K562 (cell line): ENCODE results near the gene ZNF800. TPM values are rescaled to one million over a fixed set of nuclear protein-coding genes. Genes with fewer than 3 reads are reported as not detected.

Experiments used
- ATAC-seq: fragments of 200-7000 bp; cut with Tn5 transposase; 3 replicates; pipeline ENCODE4 v1.9.1; 2020; ENCODE audit warnings: moderate library complexity
- BruUV-seq: library from RNA; stranded (reverse); fragments of 400-500 nt; replicated peaks from 2 replicates; lab custom pipeline; 2021; lab: Mats Ljungman, UMichigan
- CTCF ChIA-PET: fragments of 300-600 bp; formaldehyde crosslinking; extraction: SDS; loops from one replicate; lab custom pipeline; 2021; ENCODE audit warnings: low intra/inter-chr PET ratio; lab: Yijun Ruan, JAX
- POLR2A ChIA-PET: fragments of 300-600, 350-650 bp; sonication (Branson Sonifier 250); formaldehyde crosslinking; extraction: SDS; loops from one replicate; lab custom pipeline; 2021; ENCODE audit warnings: antibody characterized with exemption, inconsistent platforms; lab: Yijun Ruan, JAX
- DNase-seq, 4 experiments: peaks; one replicate each; pipeline versions ENCODE4 v3.0.0 to v3.0.0-alpha.2; 2011 to 2018; ENCODE audit warnings: low spot score in 3 of 4, mixed read lengths in 3 of 4; ENCODE audit errors: extremely low read depth in 1 of 4
- FAIRE-seq: peaks from 2 replicates; lab custom pipeline; 2011; peaks lifted over from hg19 to GRCh38; lab: Jason Lieb, UNC
- H2AFZ ChIP-seq: 2 replicates; pipeline ENCODE4 v1.6.0; 2011; ENCODE audit warnings: low read depth, low read length, control low read depth, inconsistent platforms
- H3K27ac ChIP-seq: fragments of 200-600 bp; 3 replicates; pipeline ENCODE4 v1.8.0; 2011; ENCODE audit warnings: low read depth, mild to moderate bottlenecking, control low read depth, inconsistent platforms, low read length, moderate library complexity, mixed read lengths; ENCODE audit errors: extremely low read depth
- H3K27me3 ChIP-seq, 2 experiments: fragments of 300-600 bp in 1 of 2; 2 replicates in 1 of 2; 3 replicates in 1 of 2; pipeline versions ENCODE4 v1.6.0 to v1.8.0; 2011; ENCODE audit warnings: inconsistent platforms in 2 of 2, low read length in 2 of 2, mild to moderate bottlenecking in 1 of 2, mixed read lengths in 1 of 2, moderate library complexity in 1 of 2; ENCODE audit not compliant: control insufficient read depth in 2 of 2, insufficient read depth in 2 of 2
- H3K36me3 ChIP-seq: fragments of 300-600 bp; 3 replicates; pipeline ENCODE4 v1.8.0; 2011; ENCODE audit warnings: mild to moderate bottlenecking, low read length, inconsistent platforms; ENCODE audit not compliant: control insufficient read depth, insufficient read depth
- H3K4me1 ChIP-seq, 2 experiments: fragments of 200-600 bp in 1 of 2; replicated peaks in 1 of 2; 2 replicates in 1 of 2; 3 replicates in 1 of 2; pipeline versions ENCODE4 v1.5.1 to v1.8.0; 2011; ENCODE audit warnings: inconsistent platforms in 2 of 2, low read length in 2 of 2, mild to moderate bottlenecking in 1 of 2, mixed read lengths in 1 of 2, moderate library complexity in 1 of 2; ENCODE audit not compliant: control insufficient read depth in 2 of 2, insufficient read depth in 2 of 2
- H3K4me2 ChIP-seq: 2 replicates; pipeline ENCODE4 v1.6.1; 2011; ENCODE audit warnings: low read length, control low read depth, inconsistent platforms, mixed read lengths; ENCODE audit not compliant: insufficient read depth
- H3K4me3 ChIP-seq: fragments of 200-600 bp; sonication (generic), shearing (Covaris generic); 2 replicates; pipeline ENCODE4 v1.5.1; 2016; ENCODE audit warnings: control low read depth, inconsistent platforms
- H3K79me2 ChIP-seq: fragments of 200-600 bp; 3 replicates; pipeline ENCODE4 v1.8.0; 2011; ENCODE audit warnings: low read length, inconsistent platforms; ENCODE audit not compliant: control insufficient read depth, insufficient read depth
- H3K9ac ChIP-seq, 2 experiments: 2 replicates each; pipeline versions ENCODE4 v1.6.0 to v1.6.1; 2011; ENCODE audit warnings: low read depth in 2 of 2, low read length in 2 of 2, control low read depth in 1 of 2, inconsistent platforms in 1 of 2, mild to moderate bottlenecking in 1 of 2, mixed read lengths in 1 of 2; ENCODE audit not compliant: insufficient read depth in 1 of 2
- H3K9me1 ChIP-seq: one replicate; pipeline ENCODE4 v1.6.0; 2011; ENCODE audit warnings: inconsistent platforms, mild to moderate bottlenecking, low read length, moderate library complexity; ENCODE audit not compliant: control insufficient read depth, insufficient read depth
- H3K9me3 ChIP-seq: replicated peaks from 2 replicates; pipeline ENCODE4 v1.5.1; 2011; ENCODE audit warnings: low read depth, low read length, inconsistent platforms; ENCODE audit not compliant: control insufficient read depth, insufficient read depth
- H4K20me1 ChIP-seq: replicated peaks from 2 replicates; pipeline ENCODE4 v1.6.1; 2011; ENCODE audit warnings: low read length, inconsistent platforms, mixed read lengths; ENCODE audit not compliant: control insufficient read depth, insufficient read depth
- C11orf30 ChIP-seq: fragments of 450-650 bp; IDR thresholded peaks from 2 replicates; pipeline ENCODE4 v1.6.1; 2016; ENCODE audit warnings: low read depth, mild to moderate bottlenecking
- NRF1 ChIP-seq, 2 experiments: fragments of 450-650 bp; IDR thresholded peaks in 1 of 2; conservative IDR thresholded peaks in 1 of 2; 2 replicates each; pipeline ENCODE4 v1.6.1; 2014; ENCODE audit warnings: mild to moderate bottlenecking in 2 of 2
- POLR2AphosphoS2 ChIP-seq: IDR thresholded peaks from 2 replicates; pipeline ENCODE4 v1.6.1; 2012; ENCODE audit warnings: low read length, improper control_type of control experiment
- ZBTB8A ChIP-seq: fragments of 450-650 bp; IDR thresholded peaks from 2 replicates; pipeline ENCODE4 v1.6.1; 2018; ENCODE audit warnings: mild to moderate bottlenecking, moderate library complexity; ENCODE audit not compliant: partially characterized antibody
- ZNF316 ChIP-seq: fragments of 450-650 bp; IDR thresholded peaks from 2 replicates; pipeline ENCODE4 v1.6.1; 2016
- WGBS: fragments of 100-300 bp; shearing (Covaris generic); methylation state at CpG from one replicate; pipeline ENCODE4 v1.1.6; 2016; ENCODE audit warnings: low coverage, mixed read lengths; ENCODE audit not compliant: insufficient coverage; ENCODE audit errors: missing lambda C conversion rate; 5-methylcytosine and 5-hydroxymethylcytosine counted together
- in situ Hi-C: fragments of 300-500 bp; cut with MboI; formaldehyde crosslinking; loops from 4 replicates; pipeline ENCODE4 v1.15.0; 2018; ENCODE audit warnings: inconsistent platforms, mixed read lengths
- intact Hi-C: fragments of 100-400 bp; cut with micrococcal nuclease; formaldehyde crosslinking; loops from 2 replicates; pipeline ENCODE4 v1.14.2; 2022
- polyA plus RNA-seq, 8 experiments: library from polyadenylated mRNA; depleted of rRNA in 4 of 8; stranded (reverse) in 5 of 8; unstranded in 3 of 8; fragments of >200 nt; fragmentation: Nextera tagmentation in 2 of 8; fragmentation: Illumina TruSeq in 1 of 8; extraction: Ambion mirVana in 2 of 8; extraction: Trizol in 1 of 8; gene quantifications; 2 replicates each; pipeline versions ENCODE4 v1.2.1 to v1.2.3, GENCODE V29; 2011 to 2014; ENCODE audit warnings: inconsistent platforms in 1 of 8, missing spikeins in 1 of 8
- total RNA-seq, 7 experiments: library from RNA; depleted of rRNA in 6 of 7; stranded (reverse); fragments of >200 nt in 6 of 7; fragmentation: Illumina TruSeq in 2 of 7; extraction: Trizol in 2 of 7; gene quantifications; 2 replicates each; pipeline versions ENCODE4 v1.2.1 to v1.2.3, GENCODE V29; 2011 to 2021; ENCODE audit warnings: low replicate concordance in 1 of 7
- TF ChIP-seq, protein P1 (sequence below): fragments of 450-650 bp; formaldehyde crosslinking; IDR thresholded peaks from 2 replicates; pipeline ENCODE4 v1.4.0; 2022; ENCODE audit warnings: mild to moderate bottlenecking, moderate library complexity

ZNF800 gene
- total and polyA plus RNA-seq, 9 of the 15 experiments (the other 6 are each of a cell fraction or from before 2014, with no cell fraction given) = 7.5 to 58.3 (median 33.4) TPM

- TSS peak; percentile 8 for BruUV-seq
- POLR2A ChIA-PET = interaction anchor here (0.7 to 1.9 kb wide), 5 partner anchors 14 to 315 kb away, joined by 4 to 8 read pairs (median 5); partner anchors contain the start of gene ZNF800
- CTCF ChIA-PET = no interaction called here
These were observed 41.9 kb downstream of the ZNF800 start for GRCh38 chr7:127350586-127350985.

DNA sequence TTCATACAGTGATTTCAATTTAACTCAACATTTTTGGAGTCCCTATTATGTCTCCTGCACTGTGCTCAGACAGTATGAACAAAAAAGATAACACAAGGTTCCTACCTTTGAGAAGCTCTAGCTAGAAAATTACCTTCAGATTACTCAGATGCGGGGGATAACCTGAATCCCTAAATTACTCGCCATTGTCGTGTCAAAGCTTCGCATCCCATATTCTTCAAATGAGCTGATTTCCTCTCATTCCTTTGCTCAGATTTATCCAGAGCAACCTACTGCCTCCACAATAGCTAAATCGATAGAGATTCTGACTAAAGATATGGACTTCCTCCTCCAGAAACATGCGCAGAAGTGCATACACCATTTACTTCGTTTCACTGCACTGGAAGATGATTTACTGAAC, 42.6 kb downstream of the ZNF800 start:
- Histone ChIP-seq H3K4me3 (no peak overlapping the region), H4K20me1 (no peaks in the 10 kb centered on the region), H3K27ac (no peak overlapping the region), H3K9ac (no peak overlapping the region), H3K36me3 (peaks cover 21% of the 10 kb centered on the region; the same call in 2 of the 3 replicates), H3K9me3 (no peaks in the 10 kb centered on the region), H3K79me2 (no peaks in the 10 kb centered on the region), H3K4me1 (peaks cover 0 to 8% of the 10 kb centered on the region in 2 experiments; a peak in 3 of 5 replicates), H2AFZ (no peak overlapping the region), H3K4me2 (no peak overlapping the region), H3K27me3 (no peaks in the 10 kb centered on the region), H3K9me1 (no peaks in the 10 kb centered on the region)
- no TSS peak for BruUV-seq
- intact Hi-C loops (loop anchor here (2.0 to 10.0 kb wide), 2 partner anchors 41 to 855 kb away; no protein-coding TSS in a partner anchor), in situ Hi-C loops (no loop called here)
- ChIA-PET POLR2A (interaction anchor here (1.3 to 1.9 kb wide), 4 partner anchors 12 to 43 kb away, joined by 4 to 8 read pairs (median 5); partner anchors contain the start of gene ZNF800), CTCF (no interaction called here)
- TF ChIP-seq NRF1 (conservative IDR thresholded peaks at IDR 0.05 in 1 of 2, IDR thresholded peaks at IDR 0.05 in 1 of 2) = peak in 1 of 2 experiments; percentile 35; a peak in 1 of 4 replicates
- no peak for TF ChIP-seq ZBTB8A
- DNase-seq (no peak), ATAC-seq (no peak), FAIRE-seq (no peak)
- WGBS = 59% methylated on average over 7 of the region's 7 CpGs

More at GRCh38 chr7:127350586-127350985, 41.9 kb downstream of the ZNF800 start:
- no peak overlapping the region for H3K9ac ChIP-seq
- in situ Hi-C loops = no loop called here
- H3K4me2 ChIP-seq = no peak overlapping the region
- H3K4me3 ChIP-seq = no peak overlapping the region
- no peak for FAIRE-seq
- peaks cover 0 to 8% of the 10 kb centered on the region in 2 experiments; a peak in 3 of 5 replicates for H3K4me1 ChIP-seq
- TF ChIP-seq, protein P1, sequence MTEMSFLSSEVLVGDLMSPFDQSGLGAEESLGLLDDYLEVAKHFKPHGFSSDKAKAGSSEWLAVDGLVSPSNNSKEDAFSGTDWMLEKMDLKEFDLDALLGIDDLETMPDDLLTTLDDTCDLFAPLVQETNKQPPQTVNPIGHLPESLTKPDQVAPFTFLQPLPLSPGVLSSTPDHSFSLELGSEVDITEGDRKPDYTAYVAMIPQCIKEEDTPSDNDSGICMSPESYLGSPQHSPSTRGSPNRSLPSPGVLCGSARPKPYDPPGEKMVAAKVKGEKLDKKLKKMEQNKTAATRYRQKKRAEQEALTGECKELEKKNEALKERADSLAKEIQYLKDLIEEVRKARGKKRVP (CRISPR knock-in tag) = no peak
- peak; percentile 28; the same call in 1 of the 2 replicates for TF ChIP-seq C11orf30
- peak; percentile 64 for TF ChIP-seq ZNF316
- TF ChIP-seq POLR2AphosphoS2 = 0 out of 2 replicates have a peak, but pooled peaks have one; percentile 59
- no peak for ATAC-seq
- intact Hi-C loops = no loop called here
- H3K79me2 ChIP-seq = no peaks in the 10 kb centered on the region
- H4K20me1 ChIP-seq = no peaks in the 10 kb centered on the region
- H2AFZ ChIP-seq = no peak overlapping the region
- no peak for DNase-seq
- peaks cover 28% of the 10 kb centered on the region for H3K36me3 ChIP-seq
- H3K9me3 ChIP-seq = no peaks in the 10 kb centered on the region
- no peak overlapping the region for H3K27ac ChIP-seq
- no peaks in the 10 kb centered on the region for H3K9me1 ChIP-seq
- no peaks in the 10 kb centered on the region for H3K27me3 ChIP-seq
- WGBS = 40% methylated on average over 3 of the region's 3 CpGs
